K562 (cell line): ENCODE data around the gene ENHO. TPM values are rescaled to one million over a fixed set of nuclear protein-coding genes. Genes with fewer than 3 reads are reported as not detected.
"Not testable (repeated sequence)": the region's sequence is repeated elsewhere in the genome, so short reads cannot be mapped to it uniquely, and the experiment has no call there.

Experiments used
- ATAC-seq: fragments of 200-7000 bp; cut with Tn5 transposase; 3 replicates; pipeline ENCODE4 v1.9.1; 2020; ENCODE audit warnings: moderate library complexity
- BruUV-seq: library from RNA; stranded (reverse); fragments of 400-500 nt; replicated peaks from 2 replicates; lab custom pipeline; 2021; lab: Mats Ljungman, UMichigan
- CTCF ChIA-PET: fragments of 300-600 bp; formaldehyde crosslinking; extraction: SDS; loops from one replicate; lab custom pipeline; 2021; ENCODE audit warnings: low intra/inter-chr PET ratio; lab: Yijun Ruan, JAX
- POLR2A ChIA-PET: fragments of 300-600, 350-650 bp; sonication (Branson Sonifier 250); formaldehyde crosslinking; extraction: SDS; loops from one replicate; lab custom pipeline; 2021; ENCODE audit warnings: antibody characterized with exemption, inconsistent platforms; lab: Yijun Ruan, JAX
- DNase-seq, 4 experiments: peaks; one replicate each; pipeline versions ENCODE4 v3.0.0 to v3.0.0-alpha.2; 2011 to 2018; ENCODE audit warnings: low spot score in 3 of 4, mixed read lengths in 3 of 4; ENCODE audit errors: extremely low read depth in 1 of 4
- FAIRE-seq: peaks from 2 replicates; lab custom pipeline; 2011; peaks lifted over from hg19 to GRCh38; lab: Jason Lieb, UNC
- H2AFZ ChIP-seq: 2 replicates; pipeline ENCODE4 v1.6.0; 2011; ENCODE audit warnings: low read depth, low read length, control low read depth, inconsistent platforms
- H3K27ac ChIP-seq: fragments of 200-600 bp; 3 replicates; pipeline ENCODE4 v1.8.0; 2011; ENCODE audit warnings: low read depth, mild to moderate bottlenecking, control low read depth, inconsistent platforms, low read length, moderate library complexity, mixed read lengths; ENCODE audit errors: extremely low read depth
- H3K27me3 ChIP-seq, 2 experiments: fragments of 300-600 bp in 1 of 2; 2 replicates in 1 of 2; 3 replicates in 1 of 2; pipeline versions ENCODE4 v1.6.0 to v1.8.0; 2011; ENCODE audit warnings: inconsistent platforms in 2 of 2, low read length in 2 of 2, mild to moderate bottlenecking in 1 of 2, mixed read lengths in 1 of 2, moderate library complexity in 1 of 2; ENCODE audit not compliant: control insufficient read depth in 2 of 2, insufficient read depth in 2 of 2
- H3K36me3 ChIP-seq: fragments of 300-600 bp; 3 replicates; pipeline ENCODE4 v1.8.0; 2011; ENCODE audit warnings: mild to moderate bottlenecking, low read length, inconsistent platforms; ENCODE audit not compliant: control insufficient read depth, insufficient read depth
- H3K4me1 ChIP-seq, 2 experiments: fragments of 200-600 bp in 1 of 2; replicated peaks in 1 of 2; 2 replicates in 1 of 2; 3 replicates in 1 of 2; pipeline versions ENCODE4 v1.5.1 to v1.8.0; 2011; ENCODE audit warnings: inconsistent platforms in 2 of 2, low read length in 2 of 2, mild to moderate bottlenecking in 1 of 2, mixed read lengths in 1 of 2, moderate library complexity in 1 of 2; ENCODE audit not compliant: control insufficient read depth in 2 of 2, insufficient read depth in 2 of 2
- H3K4me2 ChIP-seq: 2 replicates; pipeline ENCODE4 v1.6.1; 2011; ENCODE audit warnings: low read length, control low read depth, inconsistent platforms, mixed read lengths; ENCODE audit not compliant: insufficient read depth
- H3K4me3 ChIP-seq: fragments of 200-600 bp; sonication (generic), shearing (Covaris generic); 2 replicates; pipeline ENCODE4 v1.5.1; 2016; ENCODE audit warnings: control low read depth, inconsistent platforms
- H3K79me2 ChIP-seq: fragments of 200-600 bp; 3 replicates; pipeline ENCODE4 v1.8.0; 2011; ENCODE audit warnings: low read length, inconsistent platforms; ENCODE audit not compliant: control insufficient read depth, insufficient read depth
- H3K9ac ChIP-seq, 2 experiments: 2 replicates each; pipeline versions ENCODE4 v1.6.0 to v1.6.1; 2011; ENCODE audit warnings: low read depth in 2 of 2, low read length in 2 of 2, control low read depth in 1 of 2, inconsistent platforms in 1 of 2, mild to moderate bottlenecking in 1 of 2, mixed read lengths in 1 of 2; ENCODE audit not compliant: insufficient read depth in 1 of 2
- H3K9me1 ChIP-seq: one replicate; pipeline ENCODE4 v1.6.0; 2011; ENCODE audit warnings: inconsistent platforms, mild to moderate bottlenecking, low read length, moderate library complexity; ENCODE audit not compliant: control insufficient read depth, insufficient read depth
- H3K9me3 ChIP-seq: replicated peaks from 2 replicates; pipeline ENCODE4 v1.5.1; 2011; ENCODE audit warnings: low read depth, low read length, inconsistent platforms; ENCODE audit not compliant: control insufficient read depth, insufficient read depth
- H4K20me1 ChIP-seq: replicated peaks from 2 replicates; pipeline ENCODE4 v1.6.1; 2011; ENCODE audit warnings: low read length, inconsistent platforms, mixed read lengths; ENCODE audit not compliant: control insufficient read depth, insufficient read depth
- CTCFL ChIP-seq: IDR thresholded peaks from 2 replicates; pipeline ENCODE4 v1.6.1; 2011; ENCODE audit warnings: borderline replicate concordance, low read depth, mild to moderate bottlenecking, moderate library complexity, low read length; ENCODE audit not compliant: insufficient read depth, poor library complexity, severe bottlenecking
- DACH1 ChIP-seq: fragments of 450-650 bp; IDR thresholded peaks from 2 replicates; pipeline ENCODE4 v1.6.1; 2018; ENCODE audit not compliant: partially characterized antibody
- DMBX1 ChIP-seq: fragments of 250-450 bp; sonication (Bioruptor Pico); IDR thresholded peaks from 2 replicates; pipeline ENCODE4 v1.8.0; 2022; ENCODE audit warnings: inconsistent platforms, mild to moderate bottlenecking, moderate library complexity, borderline replicate concordance
- E4F1 ChIP-seq: fragments of 250-450 bp; sonication (Bioruptor Pico); IDR thresholded peaks from 2 replicates; pipeline ENCODE4 v1.5.0; 2021; ENCODE audit warnings: mild to moderate bottlenecking, borderline replicate concordance
- FOXO4 ChIP-seq: fragments of 450-650 bp; formaldehyde crosslinking; IDR thresholded peaks from 2 replicates; pipeline ENCODE4 v1.4.0; 2020; ENCODE audit warnings: mild to moderate bottlenecking, moderate library complexity
- REST ChIP-seq, 2 experiments: fragments of 450-650 bp; formaldehyde crosslinking in 1 of 2; IDR thresholded peaks; 2 replicates each; pipeline versions ENCODE4 v1.4.0 to v1.6.1; 2014 to 2020; ENCODE audit warnings: mild to moderate bottlenecking in 2 of 2, borderline replicate concordance in 1 of 2, low read depth in 1 of 2
- WGBS: fragments of 100-300 bp; shearing (Covaris generic); methylation state at CpG from one replicate; pipeline ENCODE4 v1.1.6; 2016; ENCODE audit warnings: low coverage, mixed read lengths; ENCODE audit not compliant: insufficient coverage; ENCODE audit errors: missing lambda C conversion rate; 5-methylcytosine and 5-hydroxymethylcytosine counted together
- in situ Hi-C: fragments of 300-500 bp; cut with MboI; formaldehyde crosslinking; loops from 4 replicates; pipeline ENCODE4 v1.15.0; 2018; ENCODE audit warnings: inconsistent platforms, mixed read lengths
- intact Hi-C: fragments of 100-400 bp; cut with micrococcal nuclease; formaldehyde crosslinking; loops from 2 replicates; pipeline ENCODE4 v1.14.2; 2022
- polyA plus RNA-seq, 8 experiments: library from polyadenylated mRNA; depleted of rRNA in 4 of 8; stranded (reverse) in 5 of 8; unstranded in 3 of 8; fragments of >200 nt; fragmentation: Nextera tagmentation in 2 of 8; fragmentation: Illumina TruSeq in 1 of 8; extraction: Ambion mirVana in 2 of 8; extraction: Trizol in 1 of 8; gene quantifications; 2 replicates each; pipeline versions ENCODE4 v1.2.1 to v1.2.3, GENCODE V29; 2011 to 2014; ENCODE audit warnings: inconsistent platforms in 1 of 8, missing spikeins in 1 of 8
- total RNA-seq, 7 experiments: library from RNA; depleted of rRNA in 6 of 7; stranded (reverse); fragments of >200 nt in 6 of 7; fragmentation: Illumina TruSeq in 2 of 7; extraction: Trizol in 2 of 7; gene quantifications; 2 replicates each; pipeline versions ENCODE4 v1.2.1 to v1.2.3, GENCODE V29; 2011 to 2021; ENCODE audit warnings: low replicate concordance in 1 of 7

ENHO gene
- total and polyA plus RNA-seq, 9 of the 15 experiments (the other 6 are each of a cell fraction or from before 2014, with no cell fraction given): 0.24 TPM; not detected in 8

DNA sequence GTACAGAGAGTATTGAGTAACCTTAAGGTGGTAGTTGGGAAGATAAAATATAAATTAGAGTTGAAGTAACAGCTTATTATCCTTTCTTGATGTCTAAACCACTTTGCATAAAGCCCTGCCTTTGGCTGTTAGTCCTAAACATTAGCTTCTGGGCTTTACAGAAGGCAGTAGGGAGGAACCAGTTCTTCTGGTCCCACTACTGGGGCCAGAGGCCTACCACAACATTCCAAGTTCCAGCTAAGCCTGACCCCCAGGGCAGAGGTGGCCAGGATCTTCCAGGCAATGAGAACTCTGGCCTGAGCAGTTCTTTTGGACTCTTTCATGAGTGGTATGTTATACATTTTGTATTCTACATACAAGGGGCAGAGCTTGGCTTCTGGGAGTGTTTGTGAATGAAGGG, 38.1 kb downstream of the ENHO start (continued):
- TF ChIP-seq FOXO4 (CRISPR knock-in tag): no peak
- TF ChIP-seq REST (IDR thresholded peaks at IDR 0.05; ENCODE audit: borderline replicate concordance): no peak
- no peak for TF ChIP-seq REST (CRISPR knock-in tag; IDR thresholded peaks at IDR 0.05; ENCODE audit: low read depth)
- no peak for TF ChIP-seq DMBX1 (CRISPR knock-in tag)
- TF ChIP-seq CTCFL: no peak
- no peak for TF ChIP-seq DACH1
- no peak for TF ChIP-seq E4F1 (CRISPR knock-in tag)
- TF ChIP-seq, all 486 proteins: peak for 0

DNA sequence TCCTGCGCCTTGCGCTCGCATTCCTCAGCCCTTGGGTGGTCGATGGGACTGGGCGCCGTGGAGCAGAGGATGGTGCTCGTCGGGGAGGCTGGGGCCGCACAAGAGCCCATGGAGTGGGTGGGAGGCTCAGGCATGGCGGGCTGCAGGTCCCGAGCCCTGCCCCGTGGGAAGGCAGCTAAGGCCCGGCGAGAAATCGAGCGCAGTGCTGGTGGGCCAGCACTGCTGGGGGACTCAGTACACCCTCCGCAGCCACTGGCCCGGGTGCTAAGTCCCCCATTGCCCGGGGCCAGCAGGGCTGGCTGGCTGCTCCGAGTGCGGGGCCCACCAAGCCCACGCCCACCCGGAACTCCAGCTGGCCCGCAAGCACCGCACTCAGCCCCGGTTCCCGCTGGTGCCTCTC, 40.0 kb downstream of the ENHO start:
- H4K20me1 ChIP-seq, CTCF ChIA-PET, H3K9me3 ChIP-seq, H3K27ac ChIP-seq, POLR2A ChIA-PET, H3K4me2 ChIP-seq, H3K27me3 ChIP-seq, H3K79me2 ChIP-seq, H3K36me3 ChIP-seq, in situ Hi-C loops, FAIRE-seq, H3K9me1 ChIP-seq, DNase-seq, intact Hi-C loops, H3K4me1 ChIP-seq, H2AFZ ChIP-seq, BruUV-seq, H3K4me3 ChIP-seq, H3K9ac ChIP-seq, ATAC-seq: not testable (repeated sequence)
- WGBS: 40% methylated on average over 7 of the region's 27 CpGs
